ENCODE results near the gene LMTK2. TPM values are rescaled to one million over a fixed set of nuclear protein-coding genes. Genes with fewer than 3 reads are reported as not detected.
A peak's percentile ranks its signal among the peaks of the same experiment; 100 is the strongest.

Gene LMTK2
- total RNA-seq, 2 experiments from 2014 or later = 11.4 to 13.1 TPM

- peak overlapping the region; percentile 46 for H3K27ac Mint-ChIP-seq
- no peak for DNase-seq
- no peaks in the 10 kb centered on the region for H3K9me3 Mint-ChIP-seq
- CTCF ChIA-PET = interaction anchor here (1.2 kb wide), 1 partner anchor 9 kb away, joined by 5 read pairs; no protein-coding TSS in a partner anchor
- intact Hi-C loops (cut with micrococcal nuclease) = no loop called here
- H3K36me3 Mint-ChIP-seq (ENCODE audit: low read depth) = peaks cover 25% of the 10 kb centered on the region
- H3K27me3 Mint-ChIP-seq (ENCODE audit: low read depth) = no peaks in the 10 kb centered on the region
- no peak overlapping the region for H3K4me3 Mint-ChIP-seq
- peaks cover 24% of the 10 kb centered on the region for H3K4me1 Mint-ChIP-seq (ENCODE audit: low read depth)
Observed at GRCh38 chr7:98256431-98256830, 149.8 kb downstream of the LMTK2 start.

- CTCF ChIA-PET = interaction anchor here (0.7 kb wide), 1 partner anchor 889 kb away, joined by 4 read pairs; no protein-coding TSS in a partner anchor
- Mint-ChIP-seq H3K27ac (no peak overlapping the region), H3K4me3 (no peak overlapping the region), H3K27me3 (ENCODE audit: low read depth) (no peaks in the 10 kb centered on the region), H3K9me3 (no peaks in the 10 kb centered on the region), H3K36me3 (ENCODE audit: low read depth) (peaks cover 30% of the 10 kb centered on the region), H3K4me1 (ENCODE audit: low read depth) (peaks cover 20% of the 10 kb centered on the region)
- intact Hi-C loops (cut with micrococcal nuclease) = no loop called here
- DNase-seq = no peak
Observed at GRCh38 chr7:98257701-98258100, 151.0 kb downstream of the LMTK2 start.

Other genes starting within 250 kb of the LMTK2 start
- gene ASNS, start 234.5 kb upstream of the LMTK2 start, total RNA-seq = 100 to 1,000 TPM; 332 to 337 TPM
- not detected for gene OCM2, start 116.7 kb upstream of the LMTK2 start, total RNA-seq
- under 1 TPM; 0.40 to 0.41 TPM for gene BHLHA15, start 104.6 kb downstream of the LMTK2 start, total RNA-seq
- 10 to 100 TPM; 29.8 to 36.7 TPM for gene TECPR1, start 145.4 kb downstream of the LMTK2 start, total RNA-seq
- 10 to 100 TPM; 51.6 to 54.4 TPM for gene BRI3, start 174.8 kb downstream of the LMTK2 start, total RNA-seq